ENCODE results near the gene OBSCN. TPM values are rescaled to one million over a fixed set of nuclear protein-coding genes. Genes with fewer than 3 reads are reported as not detected.

The OBSCN gene
- total RNA-seq, 2 donors from 2014 or later = 34.3 to 45.2 TPM

GRCh38 chr1:228339766-228340685, 132.2 kb downstream of the OBSCN start:
- 94% methylated on average over 24 of the region's 24 CpGs for WGBS
- no peak for DNase-seq (ENCODE audit: low spot score)
- intact Hi-C loops (cut with DNase I) = no loop called here
- Histone ChIP-seq H3K9me3 (no peaks in the 10 kb centered on the region), H3K36me3 (no peaks in the 10 kb centered on the region), H3K4me1 (replicated peaks) (no peaks in the 10 kb centered on the region), H3K4me3 (no peak overlapping the region), H3K27me3 (replicated peaks; ENCODE audit: insufficient read depth) (no peaks in the 10 kb centered on the region), H3K27ac (no peak overlapping the region)
- TF ChIP-seq POLR2AphosphoS5 (IDR thresholded peaks at IDR 0.05) (no peak), POLR2A (IDR thresholded peaks at IDR 0.05) (no peak), CTCF (IDR thresholded peaks at IDR 0.05) (no peak)

- no peak overlapping the region for H3K27ac ChIP-seq
- H3K27me3 ChIP-seq (replicated peaks; ENCODE audit: insufficient read depth) = no peaks in the 10 kb centered on the region
- no peaks in the 10 kb centered on the region for H3K4me1 ChIP-seq (replicated peaks)
- no peaks in the 10 kb centered on the region for H3K36me3 ChIP-seq
- intact Hi-C loops (cut with DNase I) = no loop called here
- no peak overlapping the region for H3K4me3 ChIP-seq
- H3K9me3 ChIP-seq = no peaks in the 10 kb centered on the region
- TF ChIP-seq CTCF (IDR thresholded peaks at IDR 0.05) (no peak), POLR2A (IDR thresholded peaks at IDR 0.05) (no peak), POLR2AphosphoS5 (IDR thresholded peaks at IDR 0.05) (no peak)
- DNase-seq (ENCODE audit: low spot score) = no peak
- WGBS = 84% methylated on average over 25 of the region's 39 CpGs
Observed at GRCh38 chr1:228340686-228341449, 133.0 kb downstream of the OBSCN start.

- H3K27ac ChIP-seq = no peak overlapping the region
- 95% methylated on average over 15 of the region's 17 CpGs for WGBS
- no peaks in the 10 kb centered on the region for H3K27me3 ChIP-seq (replicated peaks; ENCODE audit: insufficient read depth)
- TF ChIP-seq CTCF (IDR thresholded peaks at IDR 0.05) = no peak
- TF ChIP-seq POLR2A (IDR thresholded peaks at IDR 0.05) = no peak
- TF ChIP-seq POLR2AphosphoS5 (IDR thresholded peaks at IDR 0.05) = no peak
- DNase-seq (ENCODE audit: low spot score) = no peak
- H3K36me3 ChIP-seq = no peaks in the 10 kb centered on the region
- intact Hi-C loops (cut with DNase I) = no loop called here
- no peaks in the 10 kb centered on the region for H3K9me3 ChIP-seq
- H3K4me3 ChIP-seq = no peak overlapping the region
- H3K4me1 ChIP-seq (replicated peaks) = no peaks in the 10 kb centered on the region
Observed at GRCh38 chr1:228341450-228341813, 133.6 kb downstream of the OBSCN start.

- no peaks in the 10 kb centered on the region for H3K9me3 ChIP-seq
- TF ChIP-seq CTCF (IDR thresholded peaks at IDR 0.05) (no peak), POLR2A (IDR thresholded peaks at IDR 0.05) (no peak), POLR2AphosphoS5 (IDR thresholded peaks at IDR 0.05) (no peak)
- no peaks in the 10 kb centered on the region for H3K36me3 ChIP-seq
- H3K4me1 ChIP-seq (replicated peaks) = no peaks in the 10 kb centered on the region
- DNase-seq (ENCODE audit: low spot score) = no peak
- no peak overlapping the region for H3K27ac ChIP-seq
- intact Hi-C loops (cut with DNase I) = no loop called here
- no peaks in the 10 kb centered on the region for H3K27me3 ChIP-seq (replicated peaks; ENCODE audit: insufficient read depth)
- H3K4me3 ChIP-seq = no peak overlapping the region
- WGBS = 94% methylated on average over 20 of the region's 20 CpGs
Observed at GRCh38 chr1:228341814-228342626, 134.2 kb downstream of the OBSCN start.

All from prostate gland (tissue), 2 donors.